Measurements from ENCODE around the gene RNF208. TPM values are rescaled to one million over a fixed set of nuclear protein-coding genes. Genes with fewer than 3 reads are reported as not detected.

The RNF208 gene
- total and polyA plus RNA-seq, 12 donors: 1.1 to 90.5 (median 12.1) TPM

DNA sequence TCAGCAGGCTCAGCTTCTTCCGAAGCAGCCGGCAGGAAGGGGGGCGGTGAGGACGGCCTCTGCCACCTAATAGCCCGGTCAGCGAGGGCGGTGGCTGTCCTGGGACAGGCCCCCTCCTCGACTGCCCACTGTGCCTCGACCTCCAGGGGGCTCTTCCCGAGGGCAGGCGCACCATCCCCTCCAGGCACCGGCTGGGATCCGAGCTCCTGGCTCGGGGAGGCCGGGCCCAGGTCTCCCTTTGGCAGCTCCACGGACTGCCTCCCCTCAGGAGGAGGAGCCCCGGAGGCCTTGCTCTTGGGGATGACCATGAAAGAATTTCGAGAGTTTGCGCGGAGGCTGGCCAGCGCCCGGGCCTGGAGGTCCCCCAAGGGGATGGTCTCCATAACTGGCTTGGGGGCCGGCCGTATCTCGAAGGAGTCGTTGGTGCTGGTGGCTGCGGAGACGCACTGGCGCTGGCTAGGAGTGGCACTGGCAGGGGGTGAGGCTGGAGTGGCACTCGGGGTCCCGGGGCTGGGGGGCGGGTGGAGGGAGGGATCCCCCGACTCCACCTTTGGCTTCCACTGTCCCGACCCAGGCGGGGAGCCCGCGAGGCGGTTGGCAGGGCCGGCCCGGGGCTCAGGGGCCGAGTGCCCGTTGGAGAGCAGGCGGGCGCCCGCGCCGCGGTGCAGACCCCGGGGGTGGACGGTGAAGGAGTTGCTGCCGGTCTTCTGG lies 22.5 kb downstream of the RNF208 start:
- Histone ChIP-seq H3K36me3 (replicated peaks in 1 of 2) (no peaks in the 10 kb centered on the region), H3K4me3 (peak overlapping the region in 2 of 4 donors; percentile 13 to 91), H3K9me3 (replicated peaks in 1 of 3) (no peaks in the 10 kb centered on the region), H3K27ac (no peak overlapping the region), H3K4me1 (replicated peaks in 1 of 2) (peaks cover 10 to 52% of the 10 kb centered on the region in 2 donors), H3K27me3 (no peaks in the 10 kb centered on the region)
- 7 to 21% (median 10%) methylated on average over 11 to 51 of the region's 51 CpGs; no CpG with 5 or more reads in 1 of the 4 donors for WGBS, 4 donors
- DNase-seq: no peak
- intact Hi-C loops (cut with DNase I): no loop called here
- TF ChIP-seq, protein P1, sequence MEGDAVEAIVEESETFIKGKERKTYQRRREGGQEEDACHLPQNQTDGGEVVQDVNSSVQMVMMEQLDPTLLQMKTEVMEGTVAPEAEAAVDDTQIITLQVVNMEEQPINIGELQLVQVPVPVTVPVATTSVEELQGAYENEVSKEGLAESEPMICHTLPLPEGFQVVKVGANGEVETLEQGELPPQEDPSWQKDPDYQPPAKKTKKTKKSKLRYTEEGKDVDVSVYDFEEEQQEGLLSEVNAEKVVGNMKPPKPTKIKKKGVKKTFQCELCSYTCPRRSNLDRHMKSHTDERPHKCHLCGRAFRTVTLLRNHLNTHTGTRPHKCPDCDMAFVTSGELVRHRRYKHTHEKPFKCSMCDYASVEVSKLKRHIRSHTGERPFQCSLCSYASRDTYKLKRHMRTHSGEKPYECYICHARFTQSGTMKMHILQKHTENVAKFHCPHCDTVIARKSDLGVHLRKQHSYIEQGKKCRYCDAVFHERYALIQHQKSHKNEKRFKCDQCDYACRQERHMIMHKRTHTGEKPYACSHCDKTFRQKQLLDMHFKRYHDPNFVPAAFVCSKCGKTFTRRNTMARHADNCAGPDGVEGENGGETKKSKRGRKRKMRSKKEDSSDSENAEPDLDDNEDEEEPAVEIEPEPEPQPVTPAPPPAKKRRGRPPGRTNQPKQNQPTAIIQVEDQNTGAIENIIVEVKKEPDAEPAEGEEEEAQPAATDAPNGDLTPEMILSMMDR (IDR thresholded peaks at IDR 0.05): no peak
- no peak for TF ChIP-seq POLR2A (IDR thresholded peaks at IDR 0.05)

DNA sequence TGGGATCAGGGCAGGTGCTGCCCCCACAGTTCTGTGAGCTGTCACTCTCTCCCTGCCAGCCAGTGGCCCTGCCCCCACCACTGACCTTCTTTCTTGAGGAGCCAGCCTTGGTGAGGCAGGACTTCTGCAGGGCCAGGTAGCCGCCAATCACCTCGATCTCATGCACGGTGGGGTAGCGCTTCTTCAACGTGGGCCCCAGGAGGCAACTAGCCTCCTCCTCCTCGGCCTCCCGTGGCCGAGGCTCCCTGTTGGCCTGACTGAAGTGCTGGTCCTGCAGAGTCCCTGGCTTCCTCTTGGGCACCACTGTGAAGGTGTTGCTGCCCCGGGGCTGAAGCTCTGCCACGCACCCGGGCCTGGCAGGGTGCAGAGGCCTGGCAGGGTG lies 23.1 kb downstream of the RNF208 start:
- Histone ChIP-seq H3K27ac (no peak overlapping the region), H3K9me3 (replicated peaks in 1 of 3) (no peaks in the 10 kb centered on the region), H3K4me3 (no peak overlapping the region), H3K36me3 (replicated peaks in 1 of 2) (no peaks in the 10 kb centered on the region), H3K27me3 (no peaks in the 10 kb centered on the region), H3K4me1 (replicated peaks in 1 of 2) (peaks cover 6 to 46% of the 10 kb centered on the region in 2 donors)
- DNase-seq: no peak
- intact Hi-C loops (cut with DNase I): no loop called here
- 47 to 80% (median 59%) methylated on average over 1 to 11 of the region's 11 CpGs for WGBS, 4 donors
- TF ChIP-seq, protein P1 (IDR thresholded peaks at IDR 0.05): no peak
- no peak for TF ChIP-seq POLR2A (IDR thresholded peaks at IDR 0.05)

- Histone ChIP-seq H3K4me3 (no peak overlapping the region), H3K27ac (no peak overlapping the region), H3K9me3 (replicated peaks in 1 of 3) (no peaks in the 10 kb centered on the region), H3K36me3 (replicated peaks in 1 of 2) (no peaks in the 10 kb centered on the region), H3K27me3 (no peaks in the 10 kb centered on the region), H3K4me1 (replicated peaks in 1 of 2) (peaks cover 6 to 40% of the 10 kb centered on the region in 2 donors)
- TF ChIP-seq POLR2A (IDR thresholded peaks at IDR 0.05): no peak
- TF ChIP-seq, protein P1 (IDR thresholded peaks at IDR 0.05): no peak
- 79 to 90% (median 81%) methylated on average over 6 to 19 of the region's 19 CpGs for WGBS, 4 donors
- DNase-seq: no peak
- intact Hi-C loops (cut with DNase I): no loop called here
These were observed 23.8 kb downstream of the RNF208 start for GRCh38 chr9:137198051-137198901.

- H3K9me3 ChIP-seq (replicated peaks in 1 of 3): no peaks in the 10 kb centered on the region
- no peak overlapping the region for H3K4me3 ChIP-seq
- H3K27me3 ChIP-seq: no peaks in the 10 kb centered on the region
- peaks cover 0 to 24% of the 10 kb centered on the region in 2 donors for H3K4me1 ChIP-seq (replicated peaks in 1 of 2)
- no peak for DNase-seq
- peaks cover 0 to 14% of the 10 kb centered on the region in 2 donors for H3K36me3 ChIP-seq (replicated peaks in 1 of 2)
- intact Hi-C loops (cut with DNase I): no loop called here
- TF ChIP-seq POLR2A (IDR thresholded peaks at IDR 0.05): no peak
- no peak overlapping the region for H3K27ac ChIP-seq
- WGBS, 4 donors: 83 to 88% (median 87%) methylated on average over 13 to 21 of the region's 21 CpGs
These were observed 26.4 kb downstream of the RNF208 start for GRCh38 chr9:137195525-137196220.

Data from adrenal gland (tissue), 12 donors.